Esophagus squamous epithelium (tissue), 5 donors: ENCODE results near the gene SERTAD1. TPM values are rescaled to one million over a fixed set of nuclear protein-coding genes. Genes with fewer than 3 reads are reported as not detected.
"Not testable (repeated sequence)": the region's sequence is repeated elsewhere in the genome, so short reads cannot be mapped to it uniquely, and the experiment has no call there.

Source experiments
- DNase-seq: peaks from one replicate; lab custom pipeline; 2025; lab: John Stamatoyannopoulos, UW
- H3K27ac ChIP-seq, 4 donors: fragments of 200-600 bp; sonication (generic); one replicate each; pipeline ENCODE4 v1.5.1; 2016 to 2019; ENCODE audit warnings: mild to moderate bottlenecking in 1 of 4
- H3K27me3 ChIP-seq, 4 donors: fragments of 200-600 bp; sonication (generic); 1 replicate in 3 of 4; 2 replicates in 1 of 4; pipeline versions ENCODE4 v1.5.1 to v1.6.0; 2017 to 2021; ENCODE audit warnings: antibody characterized with exemption in 1 of 4
- H3K36me3 ChIP-seq, 3 donors: fragments of 200-600 bp; sonication (generic); one replicate each; pipeline ENCODE4 v1.5.1; 2016 to 2019
- H3K4me1 ChIP-seq, 3 donors: fragments of 200-600 bp; sonication (generic); one replicate each; pipeline ENCODE4 v1.5.1; 2017 to 2019
- H3K4me3 ChIP-seq, 4 donors: fragments of 200-600 bp; sonication (generic); 1 replicate in 3 of 4; 2 replicates in 1 of 4; pipeline ENCODE4 v1.5.1; 2016 to 2019; ENCODE audit warnings: mild to moderate bottlenecking in 2 of 4, moderate library complexity in 1 of 4
- H3K9me3 ChIP-seq, 3 donors: fragments of 200-600 bp; sonication (generic); one replicate each; pipeline ENCODE4 v1.5.1; 2016 to 2019
- CTCF ChIP-seq, 6 experiments: fragments of 450-650 bp in 4 of 6; fragments of 200-600 bp in 2 of 6; sonication (generic) in 2 of 6; IDR thresholded peaks; one replicate each; pipeline ENCODE4 v1.5.1; 2016 to 2019; ENCODE audit warnings: antibody characterized with exemption in 6 of 6, mild to moderate bottlenecking in 4 of 6, moderate library complexity in 4 of 6
- POLR2A ChIP-seq, 4 donors: fragments of 450-650 bp; IDR thresholded peaks; one replicate each; pipeline ENCODE4 v1.6.1; 2017; ENCODE audit warnings: antibody characterized with exemption in 4 of 4, mild to moderate bottlenecking in 4 of 4, moderate library complexity in 3 of 4
- WGBS, 2 donors: methylation state at CpG; one replicate each; pipeline ENCODE4 v1.1.5; 2018; 5-methylcytosine and 5-hydroxymethylcytosine counted together
- intact Hi-C: fragments of 100-400 bp; cut with DNase I; formaldehyde crosslinking; loops from one replicate; pipeline ENCODE4 v1.15.0; 2022
- total RNA-seq, 4 donors: library from RNA; depleted of rRNA; stranded (reverse); fragments of >200 nt; gene quantifications; one replicate each; pipeline ENCODE4 v1.1.0, GENCODE V29; 2016
- donor health status: DM: yes; HTN: yes; CAD: no.

The SERTAD1 gene
- total RNA-seq, 4 donors from 2014 or later: 10.2 to 24.9 (median 16.2) TPM

DNA sequence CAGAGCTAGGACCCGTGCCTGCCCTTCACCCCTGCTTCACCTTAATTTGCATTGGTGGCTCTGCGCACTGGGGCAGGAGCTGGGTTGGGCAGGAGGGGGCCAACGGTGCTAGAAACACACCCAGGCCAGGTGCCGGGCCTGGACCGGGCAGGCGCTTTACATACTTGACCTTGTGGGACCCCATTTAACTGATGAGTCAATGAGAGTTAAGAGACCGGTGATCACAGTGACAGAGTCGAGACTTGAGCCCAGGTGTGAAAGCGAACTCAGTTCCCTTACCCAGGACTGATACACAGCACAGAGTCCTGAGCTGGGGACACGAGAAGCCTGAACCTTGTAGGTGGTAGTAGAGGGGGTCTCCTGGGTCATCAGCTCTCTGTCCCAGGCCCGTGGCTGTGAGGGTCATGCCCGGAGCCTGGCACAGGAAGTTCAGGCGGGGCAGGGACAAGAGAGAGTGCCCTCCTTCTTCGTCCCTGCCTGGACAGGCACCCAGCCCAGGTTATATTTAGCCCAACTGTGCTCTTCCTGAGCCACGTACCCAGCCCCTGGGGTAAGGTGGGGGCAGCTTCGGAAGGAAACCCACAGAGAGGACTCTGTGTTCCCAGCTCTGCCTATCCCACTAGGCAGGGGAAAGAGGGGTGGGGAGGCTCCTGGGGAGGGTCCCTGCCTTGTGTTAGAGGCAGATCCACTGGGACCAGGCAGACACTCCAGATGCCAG, 14.5 kb downstream of the SERTAD1 start:
- no peaks in the 10 kb centered on the region for H3K36me3 ChIP-seq
- peaks cover 0 to 43% (median 12%) of the 10 kb centered on the region in 3 donors for H3K4me1 ChIP-seq
- H3K27me3 ChIP-seq: peaks cover 0 to 9% (median 0%) of the 10 kb centered on the region in 4 donors
- DNase-seq: no peak
- intact Hi-C loops: no loop called here
- TF ChIP-seq POLR2A (IDR thresholded peaks at IDR 0.05): no peak
- TF ChIP-seq CTCF (IDR thresholded peaks at IDR 0.05): no peak
- no peak overlapping the region for H3K4me3 ChIP-seq
- no peaks in the 10 kb centered on the region for H3K9me3 ChIP-seq
- peak overlapping the region in 3 of 4 donors; percentile 48 to 76 (median 51) for H3K27ac ChIP-seq
- 33 to 61% methylated on average over 7 to 12 of the region's 16 CpGs for WGBS, 2 donors

- Histone ChIP-seq H3K27me3 (peaks cover 0 to 9% (median 0%) of the 10 kb centered on the region in 4 donors), H3K9me3 (no peaks in the 10 kb centered on the region), H3K4me1 (peaks cover 0 to 38% (median 12%) of the 10 kb centered on the region in 3 donors), H3K4me3 (no peak overlapping the region), H3K27ac (peak overlapping the region in 1 of 4 donors; percentile 34), H3K36me3 (no peaks in the 10 kb centered on the region)
- WGBS, 2 donors: 73 to 80% methylated on average over 6 of the region's 9 CpGs
- intact Hi-C loops: no loop called here
- TF ChIP-seq POLR2A (IDR thresholded peaks at IDR 0.05) (no peak), CTCF (IDR thresholded peaks at IDR 0.05) (no peak)
- DNase-seq: no peak
Measured at GRCh38 chr19:40410030-40410389, 15.8 kb downstream of the SERTAD1 start.

DNA sequence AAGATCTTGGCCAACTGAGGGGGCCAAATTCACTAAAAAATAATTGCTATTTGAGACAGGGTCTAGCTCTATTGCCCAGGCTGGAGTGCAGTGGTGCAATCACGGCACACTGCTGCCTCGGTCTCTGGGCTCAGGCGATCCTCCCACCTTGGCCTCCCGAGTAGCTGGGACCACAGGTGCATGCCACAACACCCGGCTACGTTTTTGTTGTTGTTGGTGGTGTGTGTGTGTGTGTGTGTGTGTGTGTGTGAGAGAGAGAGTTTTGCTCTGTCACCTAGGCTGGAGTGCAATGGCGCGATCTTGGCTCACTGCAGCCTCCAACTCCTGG, 17.2 kb downstream of the SERTAD1 start:
- intact Hi-C loops, H3K36me3 ChIP-seq, H3K27ac ChIP-seq, DNase-seq, H3K27me3 ChIP-seq, H3K9me3 ChIP-seq, H3K4me3 ChIP-seq: not testable (repeated sequence)
- WGBS, 2 donors: 84% methylated on average over 8 of the region's 8 CpGs; no CpG with 5 or more reads in 1 of the 2 donors
- peaks cover 9 to 41% (median 12%) of the 10 kb centered on the region in 3 donors for H3K4me1 ChIP-seq

DNA sequence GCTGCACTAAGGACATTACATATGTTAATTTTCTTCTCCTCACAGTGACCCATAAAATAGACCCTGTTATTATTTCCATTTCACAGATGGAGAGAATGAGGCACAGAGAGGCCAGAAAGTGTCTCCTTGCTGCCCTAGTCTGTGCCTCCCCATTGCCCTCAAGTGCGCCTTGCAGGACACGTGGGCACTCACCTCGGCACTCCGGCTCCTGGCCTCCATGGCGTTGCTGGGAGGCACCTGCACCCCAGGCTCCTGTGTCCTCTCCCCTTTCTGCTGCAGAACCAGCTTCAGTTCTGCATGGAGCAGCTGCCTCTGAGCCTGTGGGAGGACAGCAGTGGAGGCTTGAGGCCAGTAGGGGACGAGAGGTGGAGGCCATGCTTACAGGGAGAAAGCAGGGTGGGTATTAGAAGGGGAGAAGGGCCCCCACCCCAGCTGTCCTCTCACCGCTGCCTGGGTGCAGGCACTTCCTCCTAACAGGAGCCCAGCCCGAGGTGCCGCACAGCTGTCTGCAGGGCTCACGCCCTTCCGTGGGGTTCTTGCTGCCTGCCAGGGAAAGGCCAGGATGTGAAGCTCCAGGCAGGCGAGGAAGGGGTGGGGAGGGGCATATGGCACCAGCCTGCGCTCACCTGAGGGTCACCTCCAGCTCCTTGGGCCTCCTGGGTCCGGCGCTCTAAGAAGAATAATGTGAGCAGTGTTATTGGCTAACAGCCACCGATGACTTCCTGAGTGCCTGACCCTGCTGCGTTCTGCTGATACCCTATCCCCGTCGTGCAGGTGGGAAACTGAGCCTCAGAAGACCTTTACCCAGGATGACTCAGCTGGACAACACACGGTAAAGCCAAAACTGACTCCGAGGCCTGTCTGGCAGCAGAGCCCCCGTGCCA, 17.8 kb downstream of the SERTAD1 start:
- no peak for TF ChIP-seq CTCF (IDR thresholded peaks at IDR 0.05)
- no peak for TF ChIP-seq POLR2A (IDR thresholded peaks at IDR 0.05)
- Histone ChIP-seq H3K27me3 (peaks cover 0 to 6% (median 0%) of the 10 kb centered on the region in 4 donors), H3K9me3 (no peaks in the 10 kb centered on the region), H3K27ac (no peak overlapping the region), H3K36me3 (no peaks in the 10 kb centered on the region), H3K4me1 (peaks cover 9 to 42% (median 12%) of the 10 kb centered on the region in 3 donors), H3K4me3 (no peak overlapping the region)
- intact Hi-C loops: no loop called here
- 60 to 79% methylated on average over 8 to 9 of the region's 22 CpGs for WGBS, 2 donors
- DNase-seq: no peak

GRCh38 chr19:40403262-40403984, 22.4 kb downstream of the SERTAD1 start:
- Histone ChIP-seq H3K4me3 (peak overlapping the region; percentile 45 to 72 (median 62)), H3K9me3 (no peaks in the 10 kb centered on the region), H3K27me3 (no peaks in the 10 kb centered on the region), H3K4me1 (peaks cover 0 to 34% (median 12%) of the 10 kb centered on the region in 3 donors), H3K27ac (peak overlapping the region; percentile 80 to 91 (median 88)), H3K36me3 (no peaks in the 10 kb centered on the region)
- intact Hi-C loops: no loop called here
- TF ChIP-seq POLR2A (IDR thresholded peaks at IDR 0.05) (peak in 1 of 4 donors; percentile 21), CTCF (IDR thresholded peaks at IDR 0.05) (no peak)
- DNase-seq: peak; percentile 63
- 0 to 3% methylated on average over 5 to 9 of the region's 41 CpGs for WGBS, 2 donors
